HG03432 (cell line): ENCODE measurements around the gene FBXW10.
"Not testable (repeated sequence)": the region's sequence is repeated elsewhere in the genome, so short reads cannot be mapped to it uniquely, and the experiment has no call there.

Source experiments
- ATAC-seq: cut with Tn5 transposase; IDR thresholded peaks from one replicate; pipeline ENCODE4 v1.9.1; 2021; ENCODE audit warnings: mild to moderate bottlenecking, moderate library complexity; ENCODE audit not compliant: unreplicated experiment

The FBXW10 gene

GRCh38 chr17:18753829-18754409, 10.1 kb downstream of the FBXW10 start:
- ATAC-seq = not testable (repeated sequence)

GRCh38 chr17:18755969-18756368, 12.1 kb downstream of the FBXW10 start:
- ATAC-seq = not testable (repeated sequence)

- not testable (repeated sequence) for ATAC-seq
Measured at GRCh38 chr17:18757368-18758044, 13.7 kb downstream of the FBXW10 start.

- ATAC-seq = not testable (repeated sequence)
Measured at GRCh38 chr17:18758344-18758743, 14.5 kb downstream of the FBXW10 start.

- ATAC-seq = not testable (repeated sequence)
Measured at GRCh38 chr17:18760221-18760620, 16.4 kb downstream of the FBXW10 start.

- ATAC-seq = not testable (repeated sequence)
Measured at GRCh38 chr17:18770572-18770971, 26.7 kb downstream of the FBXW10 start.

GRCh38 chr17:18771066-18771465, 27.2 kb downstream of the FBXW10 start:
- not testable (repeated sequence) for ATAC-seq

- no peak for ATAC-seq
Measured at GRCh38 chr17:18772471-18772870, 28.6 kb downstream of the FBXW10 start.

GRCh38 chr17:18780991-18781718, 37.3 kb downstream of the FBXW10 start, which contains the start of gene TVP23B:
Gene TVP23B (plus strand): TSS chr17:18781183. CDS start chr17:18781294, 111 bp downstream.
- peak; percentile 99 for ATAC-seq

GRCh38 chr17:18781805-18782204, 38.0 kb downstream of the FBXW10 start:
- not testable (repeated sequence) for ATAC-seq

GRCh38 chr17:18785933-18786332, 42.1 kb downstream of the FBXW10 start:
- not testable (repeated sequence) for ATAC-seq

GRCh38 chr17:18786890-18787289, 43.0 kb downstream of the FBXW10 start:
- ATAC-seq = not testable (repeated sequence)

- peak; percentile 52 for ATAC-seq
Measured at GRCh38 chr17:18791402-18791801, 47.5 kb downstream of the FBXW10 start.

GRCh38 chr17:18794841-18795240, 51.0 kb downstream of the FBXW10 start:
- not testable (repeated sequence) for ATAC-seq

- ATAC-seq = not testable (repeated sequence)
Measured at GRCh38 chr17:18796887-18797286, 53.0 kb downstream of the FBXW10 start.

GRCh38 chr17:18803458-18804245, 59.8 kb downstream of the FBXW10 start:
- not testable (repeated sequence) for ATAC-seq

GRCh38 chr17:18815924-18816323, 72.1 kb downstream of the FBXW10 start:
- not testable (repeated sequence) for ATAC-seq

GRCh38 chr17:18816489-18817371, 72.9 kb downstream of the FBXW10 start:
- ATAC-seq = not testable (repeated sequence)

GRCh38 chr17:18821430-18821829, 77.6 kb downstream of the FBXW10 start:
- not testable (repeated sequence) for ATAC-seq

- not testable (repeated sequence) for ATAC-seq
Measured at GRCh38 chr17:18827613-18828012, 83.8 kb downstream of the FBXW10 start.
